Kasumi-1 (cell line): Measurements from ENCODE around the gene TMEM161B.
"Not testable (repeated sequence)": the region's sequence is repeated elsewhere in the genome, so short reads cannot be mapped to it uniquely, and the experiment has no call there.

Experiments
- DNase-seq, 2 experiments: peaks; one replicate each; lab custom pipeline; 2025; lab: John Stamatoyannopoulos, UW

The TMEM161B gene

DNA sequence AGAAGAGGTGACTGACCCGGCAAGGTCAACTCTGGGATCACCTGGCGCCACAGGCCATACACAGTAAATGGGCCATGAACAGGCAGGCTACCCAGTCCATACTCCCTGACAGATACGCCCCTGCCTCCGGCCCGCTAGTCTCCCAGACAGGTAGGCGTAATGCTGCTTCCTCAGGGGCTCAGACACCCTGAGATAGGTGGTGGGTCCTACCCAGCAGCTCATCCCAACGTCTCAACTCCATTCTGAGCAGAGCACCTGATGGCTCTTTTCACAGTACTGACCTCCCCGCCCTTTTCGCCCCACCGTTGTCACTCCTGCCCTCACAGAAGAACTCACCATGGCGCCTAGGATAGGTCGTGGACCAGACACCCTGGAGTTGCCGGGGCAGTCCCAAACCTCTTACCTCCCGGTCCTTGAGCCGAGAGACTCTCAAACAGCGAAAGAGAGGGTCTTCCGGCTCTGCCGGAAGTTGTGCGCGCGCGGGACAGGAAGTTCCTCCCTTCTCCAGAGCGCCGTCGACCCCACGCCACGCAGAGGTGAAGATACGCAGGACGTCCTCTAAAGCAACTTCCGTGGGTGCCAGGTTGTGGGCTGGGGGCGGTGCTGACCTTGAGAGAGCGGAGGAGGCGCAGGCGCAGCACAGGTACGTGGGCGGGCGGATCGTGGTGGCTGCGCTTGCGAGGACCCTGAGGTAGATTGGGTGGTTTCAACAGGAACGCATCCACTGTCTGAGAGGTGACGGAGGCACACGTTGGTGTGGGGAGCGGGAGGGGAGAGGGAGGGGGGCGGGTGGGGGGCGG is at the start of gene TMEM161B:
TSS of gene TMEM161B (minus strand) at position 461 of the 800 bp plus-strand sequence. CDS start at position 339, 122 bp downstream.
- DNase-seq, result peak; percentile 95 to 97

DNA sequence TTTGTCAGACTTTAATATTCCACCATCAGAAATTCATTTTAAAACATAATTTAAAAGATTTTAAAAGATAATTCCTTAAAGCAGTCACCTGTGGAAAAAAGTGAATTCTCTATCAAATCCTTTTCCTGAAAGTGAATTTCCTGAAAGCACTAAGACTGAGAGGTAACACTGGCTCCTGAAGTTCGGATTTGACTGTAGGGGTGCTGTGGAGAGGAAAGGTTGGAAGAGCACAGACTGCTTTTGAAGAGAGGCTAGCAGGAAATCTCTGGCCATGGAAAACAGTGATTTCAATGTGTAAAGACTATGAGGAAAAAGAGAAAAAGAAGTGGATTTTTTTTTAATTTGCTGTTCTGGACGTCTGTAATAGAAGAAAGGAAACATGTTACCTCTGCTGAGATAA is 35.7 kb upstream of the TMEM161B start:
- no peak for DNase-seq

DNA sequence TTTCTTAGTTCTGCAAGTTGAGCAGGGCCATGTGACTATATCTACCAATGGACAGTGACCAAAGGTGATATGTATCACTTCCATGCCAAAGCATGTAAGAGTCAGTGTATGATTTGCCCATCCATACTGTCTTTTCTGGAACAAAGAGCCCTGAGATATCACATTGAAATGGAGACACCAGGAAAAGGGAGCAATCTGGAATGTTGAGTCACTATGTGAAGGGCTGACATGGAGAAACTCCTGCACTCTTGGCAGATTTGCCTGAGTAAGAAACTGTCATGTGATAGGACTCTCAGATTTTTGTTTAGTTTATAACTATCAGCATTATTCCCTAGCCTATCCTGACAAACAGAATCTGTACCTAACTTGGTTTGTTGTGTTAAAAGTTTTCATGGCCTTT is 29.8 kb upstream of the TMEM161B start:
- no peak for DNase-seq

DNA sequence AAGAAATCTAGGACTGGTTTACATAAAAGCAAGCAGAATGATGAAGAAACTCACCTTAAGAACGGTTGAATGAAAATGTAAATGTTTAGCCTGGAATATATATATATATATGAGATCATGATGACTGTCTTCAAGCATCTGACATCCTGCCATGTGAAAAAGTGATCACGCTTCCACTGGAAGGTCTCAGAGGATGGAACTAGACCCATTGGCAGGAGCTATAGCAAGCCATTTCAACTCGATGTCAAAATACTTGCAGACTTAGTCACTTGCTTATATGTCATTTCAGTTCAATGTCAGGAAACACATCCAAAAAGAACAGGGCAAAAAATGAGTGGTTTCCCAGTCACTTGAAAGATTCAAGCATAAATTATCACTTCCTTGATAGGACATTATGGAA is 22.2 kb upstream of the TMEM161B start:
- no peak for DNase-seq

DNA sequence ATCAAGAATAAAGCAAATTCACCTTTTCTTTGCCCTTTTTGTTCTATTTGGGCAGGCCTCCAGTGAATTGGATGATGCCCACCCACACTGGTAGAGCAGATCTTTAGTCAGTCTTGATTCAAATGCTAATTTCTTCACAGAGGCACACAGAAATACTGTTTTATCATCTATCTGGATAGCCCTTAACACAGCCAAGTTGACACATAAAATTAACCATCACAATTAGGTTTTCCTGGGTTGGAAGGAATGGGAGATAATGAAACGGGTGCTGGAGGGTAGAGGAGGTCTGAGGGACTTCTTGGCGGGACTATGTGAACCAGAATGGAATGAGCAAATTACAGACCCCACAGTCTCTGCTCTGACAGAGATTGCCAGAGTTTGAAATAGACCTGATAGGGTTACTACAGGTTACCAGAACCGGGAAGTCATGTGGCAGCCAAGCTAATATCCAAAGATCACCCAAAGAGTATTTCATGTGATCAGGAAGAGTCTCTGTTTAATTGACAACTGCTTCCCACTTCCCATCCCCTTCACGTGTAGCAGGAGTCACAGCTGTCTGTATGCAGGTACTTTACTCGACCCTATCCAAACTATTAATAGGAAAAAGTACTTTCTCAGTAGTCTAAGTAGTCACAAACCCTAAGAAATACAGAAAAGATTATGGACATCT is 20.0 kb upstream of the TMEM161B start:
- no peak for DNase-seq

DNA sequence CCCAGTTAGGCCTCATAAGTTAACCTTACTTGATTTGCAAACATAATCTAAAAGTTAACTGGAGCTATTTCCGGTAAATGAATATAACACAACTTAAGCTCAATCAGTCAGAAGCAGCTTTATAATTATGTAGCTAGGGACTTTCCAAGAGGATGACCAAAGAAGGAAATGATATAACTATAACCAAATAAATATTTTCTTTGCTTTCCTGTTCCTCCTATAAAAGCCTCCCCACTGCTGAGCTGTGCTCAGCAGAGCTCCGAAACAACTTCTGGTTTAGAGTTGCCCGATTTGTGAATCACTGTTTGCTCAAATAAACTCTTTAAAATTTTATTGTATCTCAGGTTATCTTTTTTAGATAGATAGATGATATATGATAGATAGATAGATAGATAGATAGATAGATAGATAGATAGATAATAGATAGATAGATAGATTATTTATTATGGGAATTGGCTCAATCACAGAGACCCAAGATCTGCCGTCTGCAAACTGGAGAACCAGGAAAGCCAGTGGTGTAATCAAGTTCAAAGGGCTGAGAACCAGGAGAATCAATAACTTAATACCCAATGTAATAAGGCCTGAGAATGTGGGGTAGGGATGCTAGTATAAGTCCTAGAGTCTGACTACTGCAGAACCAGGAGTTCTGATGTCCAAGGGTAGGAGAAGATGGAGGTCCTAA is 19.3 kb upstream of the TMEM161B start:
- no peak for DNase-seq

DNA sequence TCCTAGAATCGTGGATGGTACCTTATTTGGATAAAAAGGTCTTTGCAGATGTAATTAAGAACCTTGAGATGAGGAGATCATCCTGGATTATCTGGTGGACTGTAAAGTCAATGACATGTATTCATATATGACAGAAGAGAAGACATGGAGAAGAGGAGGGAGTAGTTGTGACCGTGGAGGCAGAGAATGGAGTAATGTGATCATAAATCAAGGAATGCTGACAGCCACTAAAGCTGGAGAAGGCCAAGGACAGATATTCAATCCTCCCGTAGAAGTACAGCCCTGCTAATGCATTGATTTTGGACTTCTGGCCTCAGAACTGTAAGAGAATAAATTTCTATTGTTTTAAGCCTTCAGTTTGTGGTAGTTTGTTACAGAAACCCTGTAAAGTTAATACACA is 18.7 kb upstream of the TMEM161B start:
- no peak for DNase-seq

DNA sequence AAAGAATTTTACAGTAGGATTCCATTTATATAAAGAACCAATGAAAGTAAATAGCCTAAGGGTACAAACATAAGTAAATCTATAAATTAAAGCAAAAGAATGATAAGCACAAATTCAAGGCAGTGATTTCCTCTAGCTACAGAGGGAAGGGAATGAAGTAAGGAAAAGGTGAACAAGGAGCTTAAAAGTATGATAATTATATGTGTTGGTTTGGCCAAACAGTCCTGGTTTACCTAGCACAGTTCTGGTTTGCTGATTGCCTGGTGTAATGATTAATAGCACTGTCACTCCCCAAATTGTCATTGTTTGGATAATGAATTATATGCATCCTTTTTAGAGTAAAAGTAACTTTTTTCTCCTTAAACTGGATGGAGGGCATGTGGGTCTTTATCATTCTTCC is 15.0 kb upstream of the TMEM161B start:
- DNase-seq, result no peak

DNA sequence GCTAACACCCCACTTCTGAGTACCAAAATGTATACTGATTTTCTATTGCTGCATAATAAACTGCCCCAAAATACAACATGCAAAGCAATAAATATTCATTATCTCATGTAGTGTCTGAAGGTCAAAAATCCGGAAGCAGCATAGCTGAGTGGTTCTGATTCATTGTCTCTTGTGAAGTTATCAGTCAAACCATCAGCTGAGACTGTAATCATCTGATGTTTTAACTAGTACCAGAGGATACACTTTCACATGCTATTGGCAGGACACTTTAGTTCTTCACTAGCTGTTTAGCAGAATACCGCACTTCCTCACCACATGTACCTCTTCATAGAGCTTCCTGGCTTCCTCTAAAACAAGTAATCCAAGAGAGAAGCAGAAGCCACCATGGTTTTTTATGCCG is 12.7 kb upstream of the TMEM161B start:
- DNase-seq, result no peak

DNA sequence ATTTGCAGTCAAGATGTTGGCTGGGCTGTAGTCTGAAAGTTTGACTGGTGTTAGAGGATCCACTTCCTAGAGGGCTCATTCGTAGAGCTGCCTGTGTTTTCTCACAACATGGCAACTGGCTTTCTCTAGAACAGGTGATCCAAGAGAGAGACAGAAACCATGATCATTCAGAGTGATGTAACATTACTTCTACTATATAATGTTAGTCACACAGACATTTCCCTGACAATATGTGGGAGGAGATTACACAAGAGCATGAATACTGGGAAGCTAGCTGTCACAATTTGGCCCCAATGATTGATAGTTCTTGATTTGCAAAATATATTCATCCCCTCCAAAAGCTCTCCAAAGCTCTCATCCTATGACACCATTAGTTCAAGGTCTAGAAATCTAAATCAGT is 10.9 kb upstream of the TMEM161B start:
- DNase-seq, result no peak

DNA sequence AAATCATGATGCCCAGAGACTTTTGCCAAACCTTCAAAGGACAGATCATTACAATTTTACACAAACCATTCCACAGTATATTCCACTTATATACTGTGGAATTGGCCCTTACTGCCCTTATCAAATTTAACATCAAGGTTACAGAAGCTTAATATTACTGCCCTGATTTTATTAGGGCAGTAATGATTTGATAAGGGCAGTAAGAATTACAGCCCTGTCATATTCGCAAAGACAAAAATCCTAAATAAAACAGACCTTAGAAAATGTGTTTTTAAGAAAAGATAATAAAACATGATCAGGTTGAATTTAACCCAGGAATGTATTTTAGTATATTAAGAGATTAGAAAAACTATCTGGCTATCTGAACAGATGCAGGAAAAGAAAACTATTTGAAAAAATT is 7.7 kb upstream of the TMEM161B start:
- DNase-seq, result no peak

DNA sequence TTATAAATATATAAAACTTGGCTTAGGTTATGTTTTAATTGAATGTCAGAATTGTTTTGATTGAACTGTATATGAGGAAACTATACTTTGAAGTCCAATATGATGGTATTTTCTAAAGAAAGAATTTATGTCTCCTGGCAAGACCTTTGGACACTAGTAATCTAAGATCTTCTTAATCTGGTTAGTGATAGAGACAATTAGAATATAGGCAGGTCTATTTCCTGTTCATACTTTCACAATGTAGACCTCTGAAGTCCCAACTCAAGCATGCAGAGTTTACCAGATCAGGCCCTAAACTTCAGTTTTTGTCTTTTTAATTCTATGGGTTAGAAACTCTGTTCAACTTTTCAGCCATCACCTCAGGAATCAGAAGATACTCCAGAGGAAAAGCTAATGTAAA is 6.9 kb upstream of the TMEM161B start:
- DNase-seq, result no peak

DNA sequence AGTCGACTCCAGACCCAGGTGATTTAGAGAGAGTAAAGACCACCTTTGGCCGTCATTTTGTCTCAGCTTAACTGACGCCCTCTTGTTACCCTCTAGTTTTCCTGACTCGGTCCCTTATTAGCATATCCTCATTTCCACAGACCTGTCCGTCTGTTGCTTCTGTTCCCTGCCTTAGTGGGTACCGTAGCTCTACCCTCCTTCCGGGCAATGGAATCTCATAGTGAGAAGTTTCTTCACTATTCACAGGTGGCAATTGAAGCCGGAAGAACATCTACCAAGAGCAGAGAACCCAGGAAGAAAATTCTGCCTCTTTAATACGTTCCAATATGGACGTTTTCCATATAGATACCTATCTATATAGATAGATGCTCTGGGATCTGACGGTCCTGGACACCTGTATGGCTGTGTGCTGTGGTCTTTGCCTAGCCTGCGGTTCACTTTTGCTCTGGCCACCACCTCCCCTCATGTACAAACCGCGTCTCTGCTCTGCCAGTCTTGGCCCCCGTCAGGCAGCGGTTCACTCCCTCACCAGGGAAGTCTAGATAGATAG is 652 bp upstream of the TMEM161B start:
- peak in 1 of 2 experiments; percentile 51 for DNase-seq

DNA sequence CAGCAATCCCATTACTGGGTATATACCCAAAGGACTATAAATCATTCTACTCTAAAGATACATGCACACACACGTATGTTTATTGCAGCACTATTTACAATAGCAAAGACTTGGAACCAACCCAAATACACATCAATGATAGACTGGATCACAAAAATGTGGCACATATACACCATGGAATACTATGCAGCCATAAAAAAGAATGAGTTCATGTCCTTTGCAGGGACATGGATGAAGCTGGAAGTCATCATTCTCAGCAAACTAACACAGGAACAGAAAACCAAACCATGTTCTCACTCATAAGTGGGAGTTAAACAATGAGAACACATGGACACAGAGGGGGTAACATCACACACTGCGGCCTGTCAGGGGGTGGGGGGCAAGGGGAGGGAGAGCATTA is 4.1 kb downstream of the TMEM161B start:
- not testable (repeated sequence) for DNase-seq

DNA sequence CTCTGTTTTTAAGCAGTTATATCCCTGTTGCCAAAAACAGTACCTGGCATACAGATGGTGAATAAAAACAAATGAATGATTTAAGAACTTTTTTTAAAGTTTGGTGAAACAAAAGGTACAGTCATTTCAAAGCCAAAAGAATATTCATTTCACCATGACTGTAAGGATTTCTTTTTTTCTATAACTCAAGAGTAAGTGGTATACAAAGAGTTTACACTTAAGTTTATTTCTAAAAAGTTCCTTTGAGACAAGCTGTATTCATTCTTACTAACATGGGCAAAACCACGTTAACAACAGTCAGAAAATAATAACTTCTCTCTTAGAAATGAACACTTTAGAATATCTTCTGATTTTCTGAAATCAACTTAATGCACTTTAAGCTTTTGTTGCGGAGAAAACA is 5.3 kb downstream of the TMEM161B start:
- DNase-seq, result no peak

DNA sequence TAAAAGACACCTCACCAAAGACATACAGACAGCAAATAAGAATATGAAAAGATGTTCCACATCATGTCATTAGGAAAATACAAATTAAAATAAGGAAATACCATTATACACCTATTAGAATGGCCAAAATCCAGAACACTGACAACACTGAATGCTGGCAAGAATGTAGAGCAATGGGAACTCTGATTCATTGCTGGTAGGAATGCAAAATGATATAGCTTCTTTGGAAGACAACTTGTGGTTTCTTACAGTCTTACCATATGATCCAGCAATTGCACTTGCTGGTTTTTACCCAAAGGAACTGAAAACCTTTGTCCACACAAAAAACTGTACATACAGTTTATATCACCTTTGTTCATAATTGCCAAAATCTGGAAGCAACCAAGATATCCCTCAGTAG is 6.5 kb downstream of the TMEM161B start:
- DNase-seq, result no peak

DNA sequence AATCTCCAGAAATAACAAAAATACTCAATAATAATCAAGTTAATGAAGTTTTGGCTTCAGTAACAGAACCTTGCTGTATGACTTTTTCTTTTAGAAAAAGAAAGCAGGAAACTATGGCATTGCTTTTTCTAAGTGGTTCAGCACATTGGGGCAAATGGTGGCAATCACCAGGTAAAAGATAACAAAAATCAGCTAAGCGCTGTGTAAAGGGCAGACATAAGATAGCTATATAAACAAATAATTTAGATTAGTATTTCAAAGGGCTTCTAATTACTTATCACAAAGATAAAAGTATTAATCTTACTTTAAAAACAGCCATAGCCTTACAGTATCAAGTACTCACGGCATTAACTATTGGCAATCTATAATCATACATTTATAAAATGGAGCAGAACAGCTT is 10.0 kb downstream of the TMEM161B start:
- DNase-seq, result no peak

DNA sequence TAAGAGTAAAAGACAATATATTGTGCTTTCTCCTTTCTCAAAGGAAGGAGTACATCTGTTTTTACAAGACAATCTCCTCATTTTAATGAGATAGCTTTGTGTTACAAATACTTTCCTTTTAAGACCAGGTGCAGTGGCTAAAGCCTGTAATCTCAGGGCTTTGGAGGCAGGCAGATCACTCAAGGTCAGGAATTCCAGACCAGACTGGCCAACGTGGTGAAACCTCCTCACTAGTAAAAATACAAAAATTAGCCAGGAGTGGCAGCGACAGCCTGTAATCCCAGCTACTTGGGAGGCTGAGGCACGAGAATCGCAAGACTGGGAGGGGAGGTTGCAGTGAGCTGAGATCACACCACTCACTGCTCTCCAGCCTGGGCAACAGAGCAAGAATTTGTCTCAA is 11.8 kb downstream of the TMEM161B start:
- no peak for DNase-seq

DNA sequence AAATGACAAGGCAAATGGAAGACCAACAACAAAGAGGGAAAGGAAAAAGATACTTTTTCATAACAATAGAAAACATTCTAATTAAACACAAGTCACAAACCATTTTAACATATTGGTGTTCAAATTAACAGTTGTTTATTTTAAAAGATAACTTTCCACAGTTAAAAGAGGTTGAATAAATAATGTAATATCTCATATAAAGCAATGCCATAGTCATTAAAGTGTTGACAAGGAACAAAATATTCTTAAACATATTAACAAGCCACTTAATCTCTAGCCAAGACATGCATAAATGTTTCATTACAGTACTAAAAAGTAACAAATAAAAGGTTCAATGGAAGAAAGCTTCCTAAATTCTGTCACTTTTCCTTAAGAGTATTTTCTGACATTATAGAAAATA is 12.6 kb downstream of the TMEM161B start:
- no peak for DNase-seq

DNA sequence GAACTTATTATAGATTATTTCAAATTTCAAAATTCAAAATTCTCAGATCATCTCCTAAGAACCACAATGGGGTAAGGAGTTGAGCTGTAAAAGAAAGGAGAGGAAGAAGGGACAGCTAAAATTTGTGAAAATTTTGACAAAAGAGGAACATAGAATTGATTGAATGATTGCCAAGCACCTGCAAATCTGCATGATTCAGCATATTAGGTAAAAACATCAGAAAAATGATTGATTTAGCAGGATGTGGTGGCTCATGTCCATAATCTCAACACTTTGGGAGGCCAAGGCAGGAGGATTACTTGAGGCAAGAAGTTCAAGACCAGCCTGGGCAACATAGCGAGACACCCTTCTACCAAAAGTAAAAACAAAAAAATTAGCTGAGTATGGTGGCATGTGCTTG is 14.3 kb downstream of the TMEM161B start:
- DNase-seq, result no peak

DNA sequence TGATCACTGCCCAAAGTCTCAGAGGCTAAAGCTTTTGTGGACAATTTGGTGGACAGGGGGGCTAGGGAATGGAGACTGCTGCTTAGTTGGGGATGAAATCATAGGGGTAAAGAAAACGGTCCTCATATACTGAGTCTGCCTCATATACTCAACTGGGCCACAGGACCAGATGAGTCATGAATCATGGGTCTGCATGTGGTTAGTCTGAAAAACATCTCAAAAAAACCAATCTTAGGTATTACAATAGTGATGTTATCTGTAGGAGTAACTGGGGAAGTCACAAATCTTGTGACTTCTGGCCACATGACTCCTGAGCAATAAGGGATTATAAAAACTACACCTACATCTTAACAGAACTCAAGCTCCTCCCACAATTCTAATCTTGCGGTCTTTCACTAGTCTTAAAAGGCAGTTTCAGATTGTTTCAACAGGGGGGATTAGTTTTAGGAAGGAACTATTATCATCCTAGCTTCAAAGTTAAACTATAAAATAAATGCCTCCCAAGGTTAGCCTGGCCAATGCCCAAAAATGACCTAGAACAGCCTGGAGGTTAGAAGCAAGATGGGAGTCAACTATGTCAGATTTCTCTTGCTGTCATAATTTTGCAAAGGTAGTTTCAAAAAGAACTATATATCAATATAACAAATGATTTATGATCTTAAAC is 17.5 kb downstream of the TMEM161B start:
- no peak for DNase-seq

DNA sequence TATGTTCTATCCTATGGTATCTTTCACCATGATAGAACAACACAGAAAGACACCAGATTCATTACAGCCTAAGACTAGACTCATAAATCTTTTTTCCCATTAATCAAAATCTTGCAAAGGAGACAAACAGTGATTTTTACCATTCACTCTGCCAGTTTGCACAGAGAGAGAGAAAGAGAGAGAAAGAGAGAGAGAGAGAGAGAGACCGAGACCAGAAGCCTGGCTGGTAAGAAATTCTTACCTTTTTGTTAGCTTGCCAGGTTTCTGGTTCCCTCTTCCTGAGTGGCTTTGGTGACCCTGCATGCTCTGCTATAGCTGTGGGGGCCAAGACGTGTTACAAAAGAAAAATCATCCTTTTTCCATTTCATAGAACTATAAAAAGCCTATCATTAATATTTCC is 18.6 kb downstream of the TMEM161B start:
- no peak for DNase-seq
